ENCODE data around the gene BCL2. TPM values are rescaled to one million over a fixed set of nuclear protein-coding genes. Genes with fewer than 3 reads are reported as not detected.
A peak's percentile ranks its signal among the peaks of the same experiment; 100 is the strongest.

BCL2 gene
- total RNA-seq, 1 donor from 2014 or later, result 2.4 TPM

- Histone ChIP-seq H3K4me3 (ENCODE audit: low read depth, low read length) (no peak overlapping the region), H3K27me3 (ENCODE audit: control insufficient read depth, insufficient read depth, low read length) (no peaks in the 10 kb centered on the region), H3K36me3 (ENCODE audit: control insufficient read depth, insufficient read depth, low read length) (no peaks in the 10 kb centered on the region)
- TF ChIP-seq CTCF (IDR thresholded peaks at IDR 0.05; ENCODE audit: insufficient read depth, low read length, severe bottlenecking), result no peak
- no peak for DNase-seq (ENCODE audit: low read depth)
- no peak for FAIRE-seq
Observed at GRCh38 chr18:63234841-63235240, 84.7 kb downstream of the BCL2 start.

GRCh38 chr18:63234432-63234831 lies 85.1 kb downstream of the BCL2 start:
- no peaks in the 10 kb centered on the region for H3K27me3 ChIP-seq (ENCODE audit: control insufficient read depth, insufficient read depth, low read length)
- FAIRE-seq (peak; percentile 40), DNase-seq (ENCODE audit: low read depth) (no peak)
- no peak for TF ChIP-seq CTCF (IDR thresholded peaks at IDR 0.05; ENCODE audit: insufficient read depth, low read length, severe bottlenecking)
- H3K36me3 ChIP-seq (ENCODE audit: control insufficient read depth, insufficient read depth, low read length), result no peaks in the 10 kb centered on the region
- no peak overlapping the region for H3K4me3 ChIP-seq (ENCODE audit: low read depth, low read length)

- DNase-seq (ENCODE audit: low read depth) (no peak), FAIRE-seq (no peak)
- Histone ChIP-seq H3K36me3 (ENCODE audit: control insufficient read depth, insufficient read depth, low read length) (no peaks in the 10 kb centered on the region), H3K27me3 (ENCODE audit: control insufficient read depth, insufficient read depth, low read length) (no peaks in the 10 kb centered on the region), H3K4me3 (ENCODE audit: low read depth, low read length) (no peak overlapping the region)
- no peak for TF ChIP-seq CTCF (IDR thresholded peaks at IDR 0.05; ENCODE audit: insufficient read depth, low read length, severe bottlenecking)
Observed at GRCh38 chr18:63233334-63233733, 86.2 kb downstream of the BCL2 start.

DNA sequence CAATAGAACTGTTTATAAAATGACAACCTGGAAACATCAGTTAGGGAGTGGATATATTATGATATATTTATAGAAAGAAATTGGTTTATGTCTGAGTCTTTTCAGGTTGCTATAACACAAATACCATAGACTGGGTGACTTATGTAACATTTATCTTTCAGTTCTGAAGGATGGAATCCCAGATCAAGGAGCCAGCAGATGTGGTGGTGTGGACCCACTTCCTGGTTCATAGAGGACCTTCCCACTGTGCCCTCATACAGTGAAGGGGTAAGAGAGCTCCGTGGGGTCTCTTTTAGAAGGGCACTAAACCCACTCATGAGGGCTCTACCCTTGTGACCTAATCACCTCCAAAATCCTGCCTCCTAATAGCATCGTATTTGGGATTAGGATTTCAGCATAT lies 86.7 kb downstream of the BCL2 start:
- no peak for DNase-seq (ENCODE audit: low read depth)
- no peak for FAIRE-seq
- TF ChIP-seq CTCF (IDR thresholded peaks at IDR 0.05; ENCODE audit: insufficient read depth, low read length, severe bottlenecking), result no peak
- Histone ChIP-seq H3K36me3 (ENCODE audit: control insufficient read depth, insufficient read depth, low read length) (no peaks in the 10 kb centered on the region), H3K4me3 (ENCODE audit: low read depth, low read length) (no peak overlapping the region), H3K27me3 (ENCODE audit: control insufficient read depth, insufficient read depth, low read length) (no peaks in the 10 kb centered on the region)

- FAIRE-seq, result no peak
Observed at GRCh38 chr18:63229971-63230370, 89.6 kb downstream of the BCL2 start.

More at GRCh38 chr18:63229971-63230370, 89.6 kb downstream of the BCL2 start:
- no peaks in the 10 kb centered on the region for H3K36me3 ChIP-seq (ENCODE audit: control insufficient read depth, insufficient read depth, low read length)
- no peak for DNase-seq (ENCODE audit: low read depth)
- H3K4me3 ChIP-seq (ENCODE audit: low read depth, low read length), result no peak overlapping the region
- no peak for TF ChIP-seq CTCF (IDR thresholded peaks at IDR 0.05; ENCODE audit: insufficient read depth, low read length, severe bottlenecking)
- no peaks in the 10 kb centered on the region for H3K27me3 ChIP-seq (ENCODE audit: control insufficient read depth, insufficient read depth, low read length)

Data from bronchial epithelial cell (primary cell).